Fibroblast of villous mesenchyme (primary cell): ENCODE data around the gene CD96. TPM values are rescaled to one million over a fixed set of nuclear protein-coding genes. Genes with fewer than 3 reads are reported as not detected.

Source experiments
- DNase-seq: peaks from one replicate; pipeline ENCODE4 v3.0.0-alpha.2; 2010; ENCODE audit warnings: low read depth
- H3K4me3 ChIP-seq: 2 replicates; pipeline ENCODE4 v1.5.1; 2011; ENCODE audit warnings: low read depth, mild to moderate bottlenecking, low read length
- CTCF ChIP-seq: IDR thresholded peaks from 2 replicates; pipeline ENCODE4 v1.5.1; 2012; ENCODE audit warnings: low read depth, mild to moderate bottlenecking, low read length; ENCODE audit not compliant: insufficient read depth
- total RNA-seq: library from RNA; depleted of rRNA; stranded (reverse); fragments of >200 nt; gene quantifications from 2 replicates; pipeline ENCODE4 v1.2.3, GENCODE V29; 2012

CD96 gene
- total RNA-seq, 1 donor: not detected

GRCh38 chr3:111607240-111607920, 65.4 kb downstream of the CD96 start:
- TF ChIP-seq CTCF: no peak
- no peak overlapping the region for H3K4me3 ChIP-seq
- DNase-seq: no peak

- no peak for TF ChIP-seq CTCF
- no peak for DNase-seq
- no peak overlapping the region for H3K4me3 ChIP-seq
These were observed 66.4 kb downstream of the CD96 start for GRCh38 chr3:111608383-111608782.

- no peak for TF ChIP-seq CTCF
- H3K4me3 ChIP-seq: no peak overlapping the region
- DNase-seq: no peak
These were observed 67.7 kb downstream of the CD96 start for GRCh38 chr3:111609700-111610099.

- TF ChIP-seq CTCF: no peak
- no peak overlapping the region for H3K4me3 ChIP-seq
- DNase-seq: no peak
These were observed 68.2 kb downstream of the CD96 start for GRCh38 chr3:111610189-111610588.

- no peak for DNase-seq
- H3K4me3 ChIP-seq: no peak overlapping the region
- no peak for TF ChIP-seq CTCF
These were observed 68.6 kb downstream of the CD96 start for GRCh38 chr3:111610612-111611054.

- H3K4me3 ChIP-seq: no peak overlapping the region
- no peak for DNase-seq
- no peak for TF ChIP-seq CTCF
These were observed 71.3 kb downstream of the CD96 start for GRCh38 chr3:111613294-111613693.

GRCh38 chr3:111615880-111616279, 73.9 kb downstream of the CD96 start:
- no peak for DNase-seq
- TF ChIP-seq CTCF: no peak
- no peak overlapping the region for H3K4me3 ChIP-seq
